Measurements from ENCODE around the gene NFKBIE.

GRCh38 chr6:44305200-44305725, 39.9 kb upstream of the NFKBIE start:
- TF ChIP-seq, protein P1, sequence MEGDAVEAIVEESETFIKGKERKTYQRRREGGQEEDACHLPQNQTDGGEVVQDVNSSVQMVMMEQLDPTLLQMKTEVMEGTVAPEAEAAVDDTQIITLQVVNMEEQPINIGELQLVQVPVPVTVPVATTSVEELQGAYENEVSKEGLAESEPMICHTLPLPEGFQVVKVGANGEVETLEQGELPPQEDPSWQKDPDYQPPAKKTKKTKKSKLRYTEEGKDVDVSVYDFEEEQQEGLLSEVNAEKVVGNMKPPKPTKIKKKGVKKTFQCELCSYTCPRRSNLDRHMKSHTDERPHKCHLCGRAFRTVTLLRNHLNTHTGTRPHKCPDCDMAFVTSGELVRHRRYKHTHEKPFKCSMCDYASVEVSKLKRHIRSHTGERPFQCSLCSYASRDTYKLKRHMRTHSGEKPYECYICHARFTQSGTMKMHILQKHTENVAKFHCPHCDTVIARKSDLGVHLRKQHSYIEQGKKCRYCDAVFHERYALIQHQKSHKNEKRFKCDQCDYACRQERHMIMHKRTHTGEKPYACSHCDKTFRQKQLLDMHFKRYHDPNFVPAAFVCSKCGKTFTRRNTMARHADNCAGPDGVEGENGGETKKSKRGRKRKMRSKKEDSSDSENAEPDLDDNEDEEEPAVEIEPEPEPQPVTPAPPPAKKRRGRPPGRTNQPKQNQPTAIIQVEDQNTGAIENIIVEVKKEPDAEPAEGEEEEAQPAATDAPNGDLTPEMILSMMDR (IDR thresholded peaks at IDR 0.05) = no peak
- TF ChIP-seq POLR2AphosphoS5 (IDR thresholded peaks at IDR 0.05; ENCODE audit: low read depth, low read length) = no peak
- TF ChIP-seq, protein P2, sequence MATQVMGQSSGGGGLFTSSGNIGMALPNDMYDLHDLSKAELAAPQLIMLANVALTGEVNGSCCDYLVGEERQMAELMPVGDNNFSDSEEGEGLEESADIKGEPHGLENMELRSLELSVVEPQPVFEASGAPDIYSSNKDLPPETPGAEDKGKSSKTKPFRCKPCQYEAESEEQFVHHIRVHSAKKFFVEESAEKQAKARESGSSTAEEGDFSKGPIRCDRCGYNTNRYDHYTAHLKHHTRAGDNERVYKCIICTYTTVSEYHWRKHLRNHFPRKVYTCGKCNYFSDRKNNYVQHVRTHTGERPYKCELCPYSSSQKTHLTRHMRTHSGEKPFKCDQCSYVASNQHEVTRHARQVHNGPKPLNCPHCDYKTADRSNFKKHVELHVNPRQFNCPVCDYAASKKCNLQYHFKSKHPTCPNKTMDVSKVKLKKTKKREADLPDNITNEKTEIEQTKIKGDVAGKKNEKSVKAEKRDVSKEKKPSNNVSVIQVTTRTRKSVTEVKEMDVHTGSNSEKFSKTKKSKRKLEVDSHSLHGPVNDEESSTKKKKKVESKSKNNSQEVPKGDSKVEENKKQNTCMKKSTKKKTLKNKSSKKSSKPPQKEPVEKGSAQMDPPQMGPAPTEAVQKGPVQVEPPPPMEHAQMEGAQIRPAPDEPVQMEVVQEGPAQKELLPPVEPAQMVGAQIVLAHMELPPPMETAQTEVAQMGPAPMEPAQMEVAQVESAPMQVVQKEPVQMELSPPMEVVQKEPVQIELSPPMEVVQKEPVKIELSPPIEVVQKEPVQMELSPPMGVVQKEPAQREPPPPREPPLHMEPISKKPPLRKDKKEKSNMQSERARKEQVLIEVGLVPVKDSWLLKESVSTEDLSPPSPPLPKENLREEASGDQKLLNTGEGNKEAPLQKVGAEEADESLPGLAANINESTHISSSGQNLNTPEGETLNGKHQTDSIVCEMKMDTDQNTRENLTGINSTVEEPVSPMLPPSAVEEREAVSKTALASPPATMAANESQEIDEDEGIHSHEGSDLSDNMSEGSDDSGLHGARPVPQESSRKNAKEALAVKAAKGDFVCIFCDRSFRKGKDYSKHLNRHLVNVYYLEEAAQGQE (IDR thresholded peaks at IDR 0.05; ENCODE audit: insufficient read depth in 1 of 2, low read depth in 2 of 2, low read length in 1 of 2) = no peak

Data from Panc1 (cell line).